ENCODE results near the gene DLG1. TPM values are rescaled to one million over a fixed set of nuclear protein-coding genes. Genes with fewer than 3 reads are reported as not detected.

The DLG1 gene
- total RNA-seq, 1 donor from 2014 or later = 114 TPM

DNA sequence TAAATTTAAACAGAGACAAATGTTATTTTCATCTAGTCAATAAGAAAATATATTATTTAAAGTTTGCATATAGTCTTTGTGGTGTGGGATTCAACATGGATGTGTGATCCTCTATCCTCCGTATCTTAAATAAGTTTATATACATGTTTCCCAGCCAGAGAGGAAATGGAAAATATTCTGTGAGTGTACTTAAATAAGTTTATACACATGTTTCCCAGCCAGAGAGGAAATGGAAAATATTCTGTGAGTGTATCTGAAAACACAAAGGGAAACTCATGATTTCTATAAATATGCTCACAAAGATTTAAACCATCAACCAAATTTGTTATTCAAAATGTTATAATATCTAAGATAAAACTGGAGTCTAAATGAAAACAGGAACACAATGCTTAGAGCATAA, 158.8 kb downstream of the DLG1 start:
- Mint-ChIP-seq H3K27ac (no peak overlapping the region), H3K4me3 (no peak overlapping the region), H3K4me1 (peaks cover 3% of the 10 kb centered on the region), H3K36me3 (peaks cover 31% of the 10 kb centered on the region), H3K9me3 (peaks cover 4% of the 10 kb centered on the region), H3K27me3 (ENCODE audit: low read depth) (no peaks in the 10 kb centered on the region)
- TF ChIP-seq, protein P1, sequence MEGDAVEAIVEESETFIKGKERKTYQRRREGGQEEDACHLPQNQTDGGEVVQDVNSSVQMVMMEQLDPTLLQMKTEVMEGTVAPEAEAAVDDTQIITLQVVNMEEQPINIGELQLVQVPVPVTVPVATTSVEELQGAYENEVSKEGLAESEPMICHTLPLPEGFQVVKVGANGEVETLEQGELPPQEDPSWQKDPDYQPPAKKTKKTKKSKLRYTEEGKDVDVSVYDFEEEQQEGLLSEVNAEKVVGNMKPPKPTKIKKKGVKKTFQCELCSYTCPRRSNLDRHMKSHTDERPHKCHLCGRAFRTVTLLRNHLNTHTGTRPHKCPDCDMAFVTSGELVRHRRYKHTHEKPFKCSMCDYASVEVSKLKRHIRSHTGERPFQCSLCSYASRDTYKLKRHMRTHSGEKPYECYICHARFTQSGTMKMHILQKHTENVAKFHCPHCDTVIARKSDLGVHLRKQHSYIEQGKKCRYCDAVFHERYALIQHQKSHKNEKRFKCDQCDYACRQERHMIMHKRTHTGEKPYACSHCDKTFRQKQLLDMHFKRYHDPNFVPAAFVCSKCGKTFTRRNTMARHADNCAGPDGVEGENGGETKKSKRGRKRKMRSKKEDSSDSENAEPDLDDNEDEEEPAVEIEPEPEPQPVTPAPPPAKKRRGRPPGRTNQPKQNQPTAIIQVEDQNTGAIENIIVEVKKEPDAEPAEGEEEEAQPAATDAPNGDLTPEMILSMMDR (IDR thresholded peaks at IDR 0.05; ENCODE audit: unreplicated experiment) = no peak
- DNase-seq (ENCODE audit: low spot score in 2 of 2, unreplicated experiment in 2 of 2) = no peak

DNA sequence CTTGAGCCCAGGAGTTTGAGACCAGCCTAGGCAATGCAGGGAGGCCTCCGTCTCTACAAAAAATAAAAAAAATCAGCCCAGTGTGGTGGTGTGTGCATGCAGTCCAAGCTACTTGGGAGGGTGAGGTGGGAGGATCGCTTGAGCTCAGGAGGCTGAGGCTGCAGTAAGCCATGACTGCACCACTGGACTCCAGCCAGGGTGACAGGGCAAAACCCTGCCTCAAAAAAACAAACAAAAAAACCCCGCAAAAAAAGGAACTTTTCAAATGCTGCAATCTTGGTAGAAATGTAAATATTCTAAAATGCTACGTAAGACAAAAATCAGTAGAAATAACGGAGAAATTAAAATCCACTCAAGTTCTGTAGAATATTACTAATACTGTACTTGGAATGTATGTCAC, 160.7 kb downstream of the DLG1 start:
- DNase-seq (ENCODE audit: low spot score in 2 of 2, unreplicated experiment in 2 of 2) = no peak

DNA sequence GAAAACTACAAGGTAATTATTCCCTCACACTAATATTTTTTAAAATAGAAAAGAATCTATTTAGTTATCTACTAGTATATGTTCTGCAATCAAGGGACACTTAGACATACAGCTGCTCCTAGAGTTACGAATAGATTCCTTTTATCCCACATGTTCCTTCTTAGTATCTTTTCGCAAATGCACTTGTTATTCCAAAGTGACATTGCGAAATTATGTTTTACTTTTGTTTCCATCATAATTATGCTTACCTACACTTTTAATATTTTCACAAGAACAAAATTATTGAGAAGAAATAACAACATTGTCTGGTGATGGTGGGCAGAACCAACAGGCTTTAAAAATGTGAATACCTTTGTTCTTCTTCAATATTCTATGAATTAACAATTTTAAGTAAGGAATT, 161.7 kb downstream of the DLG1 start:
- no peak for DNase-seq (ENCODE audit: low spot score in 2 of 2, unreplicated experiment in 2 of 2)
- no peak overlapping the region for H3K27ac Mint-ChIP-seq
- peaks cover 44% of the 10 kb centered on the region for H3K36me3 Mint-ChIP-seq
- H3K9me3 Mint-ChIP-seq = peaks cover 9% of the 10 kb centered on the region
- TF ChIP-seq, protein P1 (IDR thresholded peaks at IDR 0.05; ENCODE audit: unreplicated experiment) = no peak
- no peak overlapping the region for H3K4me3 Mint-ChIP-seq
- H3K27me3 Mint-ChIP-seq (ENCODE audit: low read depth) = no peaks in the 10 kb centered on the region
- H3K4me1 Mint-ChIP-seq = no peaks in the 10 kb centered on the region

More for the DNA sequence above, 160.7 kb downstream of the DLG1 start:
- no peaks in the 10 kb centered on the region for H3K4me1 Mint-ChIP-seq
- H3K27ac Mint-ChIP-seq = no peak overlapping the region
- peaks cover 40% of the 10 kb centered on the region for H3K36me3 Mint-ChIP-seq
- TF ChIP-seq, protein P1 (IDR thresholded peaks at IDR 0.05; ENCODE audit: unreplicated experiment) = no peak
- no peaks in the 10 kb centered on the region for H3K27me3 Mint-ChIP-seq (ENCODE audit: low read depth)
- H3K4me3 Mint-ChIP-seq = no peak overlapping the region
- H3K9me3 Mint-ChIP-seq = peaks cover 4% of the 10 kb centered on the region

DNA sequence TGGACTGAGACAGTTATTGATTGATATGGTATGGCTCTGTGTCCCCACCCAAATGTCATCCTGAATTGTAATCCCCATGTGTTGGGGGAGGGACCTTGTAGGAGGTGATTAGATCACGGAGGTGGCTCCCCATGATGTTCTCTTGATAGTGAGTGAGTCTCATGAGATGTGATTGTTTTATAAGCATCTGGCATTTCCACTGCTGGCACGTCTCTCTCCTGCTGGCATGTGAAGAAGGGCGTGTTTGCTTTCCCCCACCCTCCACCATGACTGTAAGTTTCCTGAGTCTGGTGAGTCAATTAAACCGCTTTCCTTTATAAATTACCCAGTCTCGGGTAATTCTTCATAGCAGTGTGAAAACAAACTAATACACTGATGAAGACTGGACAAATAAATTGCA, 163.2 kb downstream of the DLG1 start:
- Mint-ChIP-seq H3K9me3 (peaks cover 11% of the 10 kb centered on the region), H3K36me3 (peaks cover 47% of the 10 kb centered on the region), H3K4me1 (no peaks in the 10 kb centered on the region), H3K27me3 (ENCODE audit: low read depth) (no peaks in the 10 kb centered on the region), H3K4me3 (no peak overlapping the region), H3K27ac (no peak overlapping the region)
- TF ChIP-seq, protein P1 (IDR thresholded peaks at IDR 0.05; ENCODE audit: unreplicated experiment) = no peak
- DNase-seq (ENCODE audit: low spot score in 2 of 2, unreplicated experiment in 2 of 2) = no peak

DNA sequence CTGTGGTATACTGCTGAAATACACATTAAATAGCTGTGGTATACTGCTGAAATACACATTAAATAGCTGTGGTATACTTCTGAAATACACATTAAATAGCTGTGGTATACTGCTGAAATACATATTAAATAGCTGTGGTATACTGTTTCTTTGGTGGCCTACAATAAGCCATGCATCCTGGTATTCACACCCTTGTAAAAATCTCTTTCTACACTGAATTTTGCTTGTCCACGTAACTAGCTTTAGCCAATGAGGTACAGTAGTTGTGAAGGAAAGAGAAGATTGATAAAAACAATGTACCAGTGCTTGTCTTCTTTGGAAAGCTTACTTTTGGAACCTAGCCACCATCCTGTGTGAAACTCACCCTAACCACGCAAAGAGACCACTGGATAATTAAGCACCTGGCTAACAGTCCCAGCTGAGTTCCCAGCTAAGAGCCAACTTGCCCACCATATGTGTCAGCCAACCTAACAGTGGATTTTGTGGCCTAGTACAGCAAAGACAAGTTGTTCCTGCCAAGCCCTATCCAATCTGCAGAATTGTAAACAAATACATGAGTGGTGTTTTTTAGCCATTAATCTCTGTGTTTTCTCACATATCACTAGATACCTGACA, 165.4 kb downstream of the DLG1 start:
- no peak for DNase-seq (ENCODE audit: low spot score in 2 of 2, unreplicated experiment in 2 of 2)
- Mint-ChIP-seq H3K4me1 (no peaks in the 10 kb centered on the region), H3K27ac (no peak overlapping the region), H3K36me3 (peaks cover 57% of the 10 kb centered on the region), H3K27me3 (ENCODE audit: low read depth) (no peaks in the 10 kb centered on the region), H3K9me3 (peaks cover 25% of the 10 kb centered on the region), H3K4me3 (no peak overlapping the region)
- TF ChIP-seq, protein P1 (IDR thresholded peaks at IDR 0.05; ENCODE audit: unreplicated experiment) = no peak

DNA sequence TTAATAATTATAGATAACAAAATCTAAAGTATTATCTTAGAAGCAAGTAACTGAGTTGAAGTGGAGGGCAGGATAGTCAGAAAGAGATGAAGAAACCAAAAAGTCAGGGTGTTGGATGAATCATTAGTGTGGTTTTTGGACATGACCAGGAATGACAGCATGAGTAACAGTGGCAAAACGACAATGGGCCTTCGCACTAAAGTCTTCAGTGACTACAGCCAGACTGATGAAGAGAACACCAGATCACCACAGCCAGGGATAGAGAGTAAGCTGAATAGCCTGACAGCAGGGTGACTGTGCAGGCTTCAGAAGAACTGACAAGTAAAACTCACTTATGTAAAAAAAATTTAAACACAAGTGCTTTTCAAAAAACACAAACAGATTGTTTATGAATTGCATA, 172.8 kb downstream of the DLG1 start:
- Mint-ChIP-seq H3K36me3 (peaks cover 37% of the 10 kb centered on the region), H3K4me1 (no peaks in the 10 kb centered on the region), H3K9me3 (peaks cover 16% of the 10 kb centered on the region), H3K27ac (no peak overlapping the region), H3K27me3 (ENCODE audit: low read depth) (no peaks in the 10 kb centered on the region), H3K4me3 (no peak overlapping the region)
- DNase-seq (ENCODE audit: low spot score in 2 of 2, unreplicated experiment in 2 of 2) = no peak
- TF ChIP-seq, protein P1 (IDR thresholded peaks at IDR 0.05; ENCODE audit: unreplicated experiment) = no peak
